ENCODE measurements around the gene ATRIP. TPM values are rescaled to one million over a fixed set of nuclear protein-coding genes. Genes with fewer than 3 reads are reported as not detected.

ATRIP gene
- total and polyA plus RNA-seq, 2 donors from 2014 or later: 5.4 to 6.7 TPM

GRCh38 chr3:48501196-48501595, 54.7 kb downstream of the ATRIP start:
- H3K27ac ChIP-seq (ENCODE audit: low read depth in 2 of 2, low read length in 2 of 2): no peak overlapping the region
- H3K4me3 ChIP-seq (ENCODE audit: low read length in 3 of 3): no peak overlapping the region
- peaks cover 0 to 15% (median 0%) of the 10 kb centered on the region in 3 donors for H3K4me1 ChIP-seq (ENCODE audit: control insufficient read depth in 2 of 3, insufficient read depth in 2 of 3, low read depth in 1 of 3, low read length in 3 of 3)
- intact Hi-C loops (cut with DNase I): loop anchor here (5.0 kb wide), 1 partner anchor 34 kb away; a partner anchor contains a TSS
- no peaks in the 10 kb centered on the region for H3K36me3 ChIP-seq (ENCODE audit: control insufficient read depth in 2 of 3, insufficient read depth in 3 of 3, low read length in 3 of 3)
- H3K9me3 ChIP-seq (ENCODE audit: control insufficient read depth in 2 of 3, insufficient read depth in 1 of 3, low read length in 3 of 3): no peaks in the 10 kb centered on the region
- peak in 1 of 5 donors; percentile 53 for DNase-seq
- no peaks in the 10 kb centered on the region for H3K27me3 ChIP-seq (ENCODE audit: control insufficient read depth, insufficient read depth, low read length)
- TF ChIP-seq, protein P1, sequence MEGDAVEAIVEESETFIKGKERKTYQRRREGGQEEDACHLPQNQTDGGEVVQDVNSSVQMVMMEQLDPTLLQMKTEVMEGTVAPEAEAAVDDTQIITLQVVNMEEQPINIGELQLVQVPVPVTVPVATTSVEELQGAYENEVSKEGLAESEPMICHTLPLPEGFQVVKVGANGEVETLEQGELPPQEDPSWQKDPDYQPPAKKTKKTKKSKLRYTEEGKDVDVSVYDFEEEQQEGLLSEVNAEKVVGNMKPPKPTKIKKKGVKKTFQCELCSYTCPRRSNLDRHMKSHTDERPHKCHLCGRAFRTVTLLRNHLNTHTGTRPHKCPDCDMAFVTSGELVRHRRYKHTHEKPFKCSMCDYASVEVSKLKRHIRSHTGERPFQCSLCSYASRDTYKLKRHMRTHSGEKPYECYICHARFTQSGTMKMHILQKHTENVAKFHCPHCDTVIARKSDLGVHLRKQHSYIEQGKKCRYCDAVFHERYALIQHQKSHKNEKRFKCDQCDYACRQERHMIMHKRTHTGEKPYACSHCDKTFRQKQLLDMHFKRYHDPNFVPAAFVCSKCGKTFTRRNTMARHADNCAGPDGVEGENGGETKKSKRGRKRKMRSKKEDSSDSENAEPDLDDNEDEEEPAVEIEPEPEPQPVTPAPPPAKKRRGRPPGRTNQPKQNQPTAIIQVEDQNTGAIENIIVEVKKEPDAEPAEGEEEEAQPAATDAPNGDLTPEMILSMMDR (IDR thresholded peaks at IDR 0.05; ENCODE audit: borderline replicate concordance, extremely low read depth, insufficient read depth): no peak
- FAIRE-seq: no peak
- no peak overlapping the region for H3K9ac ChIP-seq (ENCODE audit: low read length in 3 of 3)

GRCh38 chr3:48502121-48502520, 55.6 kb downstream of the ATRIP start:
- no peak overlapping the region for H3K27ac ChIP-seq (ENCODE audit: low read depth in 2 of 2, low read length in 2 of 2)
- H3K36me3 ChIP-seq (ENCODE audit: control insufficient read depth in 2 of 3, insufficient read depth in 3 of 3, low read length in 3 of 3): no peaks in the 10 kb centered on the region
- H3K9ac ChIP-seq (ENCODE audit: low read length in 3 of 3): no peak overlapping the region
- TF ChIP-seq, protein P1 (IDR thresholded peaks at IDR 0.05; ENCODE audit: borderline replicate concordance, extremely low read depth, insufficient read depth): no peak
- no peak overlapping the region for H3K4me3 ChIP-seq (ENCODE audit: low read length in 3 of 3)
- intact Hi-C loops (cut with DNase I): loop anchor here (5.0 kb wide), 1 partner anchor 35 kb away; a partner anchor contains a TSS
- FAIRE-seq (no peak), DNase-seq (peak in 1 of 5 donors; percentile 39)
- no peaks in the 10 kb centered on the region for H3K27me3 ChIP-seq (ENCODE audit: control insufficient read depth, insufficient read depth, low read length)
- peaks cover 0 to 15% (median 0%) of the 10 kb centered on the region in 3 donors for H3K4me1 ChIP-seq (ENCODE audit: control insufficient read depth in 2 of 3, insufficient read depth in 2 of 3, low read depth in 1 of 3, low read length in 3 of 3)
- H3K9me3 ChIP-seq (ENCODE audit: control insufficient read depth in 2 of 3, insufficient read depth in 1 of 3, low read length in 3 of 3): no peaks in the 10 kb centered on the region

DNA sequence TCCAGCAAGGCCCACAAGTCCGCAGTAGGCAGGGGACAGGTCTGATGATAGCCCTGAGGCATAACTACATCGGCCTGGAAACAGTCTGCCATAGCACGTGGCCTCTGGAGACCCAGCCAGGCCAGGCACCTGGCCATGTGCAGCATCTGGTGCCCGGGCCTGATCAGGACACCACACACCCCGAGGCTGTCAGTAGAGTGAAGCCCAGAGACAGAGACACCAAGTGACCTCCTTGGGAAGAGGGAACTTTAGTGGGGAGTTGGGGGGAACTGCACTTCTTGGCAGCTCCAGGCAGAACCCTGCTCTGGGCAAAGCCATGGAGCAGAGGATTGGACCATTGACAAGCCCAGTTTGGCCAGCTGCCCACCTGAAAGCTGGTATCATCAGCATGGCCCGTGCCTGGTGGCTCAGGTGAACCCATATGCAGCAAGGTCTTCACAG, 56.2 kb downstream of the ATRIP start:
- intact Hi-C loops (cut with DNase I): loop anchor here (5.0 kb wide), 1 partner anchor 35 kb away; a partner anchor contains a TSS
- FAIRE-seq (no peak), DNase-seq (peak in 1 of 5 donors; percentile 83)
- peak overlapping the region in 1 of 3 donors; percentile 87 for H3K9ac ChIP-seq (ENCODE audit: low read length in 3 of 3)
- H3K36me3 ChIP-seq (ENCODE audit: control insufficient read depth in 2 of 3, insufficient read depth in 3 of 3, low read length in 3 of 3): no peaks in the 10 kb centered on the region
- H3K27me3 ChIP-seq (ENCODE audit: control insufficient read depth, insufficient read depth, low read length): no peaks in the 10 kb centered on the region
- TF ChIP-seq, protein P1 (IDR thresholded peaks at IDR 0.05; ENCODE audit: borderline replicate concordance, extremely low read depth, insufficient read depth): no peak
- peaks cover 0 to 15% (median 0%) of the 10 kb centered on the region in 3 donors for H3K4me1 ChIP-seq (ENCODE audit: control insufficient read depth in 2 of 3, insufficient read depth in 2 of 3, low read depth in 1 of 3, low read length in 3 of 3)
- H3K4me3 ChIP-seq (ENCODE audit: low read length in 3 of 3): peak overlapping the region in 2 of 3 donors; percentile 67 to 77
- peak overlapping the region; percentile 40 to 92 for H3K27ac ChIP-seq (ENCODE audit: low read depth in 2 of 2, low read length in 2 of 2)
- no peaks in the 10 kb centered on the region for H3K9me3 ChIP-seq (ENCODE audit: control insufficient read depth in 2 of 3, insufficient read depth in 1 of 3, low read length in 3 of 3)
